NT2/D1 (cell line): Measurements from ENCODE around the gene SLC35G6.

ENCODE experiments used
- SUZ12 ChIP-seq: IDR thresholded peaks from 2 replicates; pipeline ENCODE4 v1.6.1; 2011; ENCODE audit not compliant: insufficient read length, insufficient read depth; ENCODE audit errors: extremely low read depth
- YY1 ChIP-seq: IDR thresholded peaks from 2 replicates; pipeline ENCODE4 v1.6.1; 2011; ENCODE audit not compliant: insufficient read length, insufficient read depth
- ZNF274 ChIP-seq: IDR thresholded peaks from 2 replicates; pipeline ENCODE4 v1.6.1; 2011; ENCODE audit warnings: mild to moderate bottlenecking, low read depth, low read length

- TF ChIP-seq ZNF274, result no peak
- TF ChIP-seq YY1, result no peak
- no peak for TF ChIP-seq SUZ12
These were observed 32.8 kb upstream of the SLC35G6 start for GRCh38 chr17:7448461-7448860.
